Measurements from ENCODE around the gene A3GALT2. TPM values are rescaled to one million over a fixed set of nuclear protein-coding genes. Genes with fewer than 3 reads are reported as not detected.
"Not testable (repeated sequence)": the region's sequence is repeated elsewhere in the genome, so short reads cannot be mapped to it uniquely, and the experiment has no call there.

Gene A3GALT2
- polyA plus RNA-seq, 4 donors: 0.20 to 0.21 TPM; not detected in 2

DNA sequence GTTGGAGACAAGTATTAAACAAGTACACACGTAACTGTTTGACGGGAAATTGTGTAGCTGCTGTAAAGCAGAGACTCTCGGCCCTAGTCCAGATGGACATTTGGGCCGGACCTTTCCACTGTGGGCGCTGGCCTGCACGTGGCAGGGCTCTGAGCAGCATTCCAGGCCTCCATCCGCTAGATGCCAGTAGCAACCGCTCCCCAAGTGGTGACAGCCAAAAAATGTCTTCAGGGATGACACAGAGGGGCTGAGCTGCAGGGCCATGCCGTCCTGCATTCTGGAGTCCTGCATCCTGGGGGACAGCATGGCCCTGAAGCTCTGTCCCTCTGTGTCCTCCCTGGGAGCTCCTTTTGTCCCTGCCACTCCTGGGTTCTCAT lies 24.8 kb downstream of the A3GALT2 start:
- DNase-seq (ENCODE audit: low read depth in 4 of 4, low spot score in 2 of 4): no peak

DNA sequence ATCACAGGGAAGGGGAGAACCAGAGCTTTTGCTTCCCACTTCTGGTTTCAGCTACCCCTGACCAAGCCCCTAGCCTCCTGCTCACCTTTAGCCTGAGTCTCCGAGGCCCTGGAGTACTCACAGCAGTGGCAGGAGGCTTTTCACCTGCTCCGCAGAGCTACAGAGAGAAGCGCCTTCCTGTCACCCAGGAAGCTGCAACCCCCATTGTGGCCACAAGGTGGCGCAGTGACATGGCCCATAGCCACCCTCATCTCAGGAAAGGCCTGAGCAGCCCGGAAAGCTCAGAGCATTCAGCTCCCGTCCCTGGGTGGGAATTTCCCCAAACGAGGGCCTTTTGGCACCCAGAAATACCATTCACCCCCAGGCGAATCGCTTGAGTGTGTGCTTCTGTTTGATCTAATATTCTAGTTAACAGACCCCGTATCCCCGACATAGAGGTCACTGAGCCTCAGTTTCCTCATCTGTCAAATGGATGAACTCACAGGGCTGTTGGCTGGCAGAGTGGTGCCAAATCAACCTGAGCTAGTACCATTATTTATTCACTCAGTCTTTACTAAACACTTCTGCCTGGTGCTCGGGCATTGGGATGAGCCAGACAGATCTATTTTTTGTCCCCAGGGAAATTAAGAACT lies 25.3 kb downstream of the A3GALT2 start:
- DNase-seq (ENCODE audit: low read depth in 4 of 4, low spot score in 2 of 4): peak; percentile 39 to 72 (median 56)

DNA sequence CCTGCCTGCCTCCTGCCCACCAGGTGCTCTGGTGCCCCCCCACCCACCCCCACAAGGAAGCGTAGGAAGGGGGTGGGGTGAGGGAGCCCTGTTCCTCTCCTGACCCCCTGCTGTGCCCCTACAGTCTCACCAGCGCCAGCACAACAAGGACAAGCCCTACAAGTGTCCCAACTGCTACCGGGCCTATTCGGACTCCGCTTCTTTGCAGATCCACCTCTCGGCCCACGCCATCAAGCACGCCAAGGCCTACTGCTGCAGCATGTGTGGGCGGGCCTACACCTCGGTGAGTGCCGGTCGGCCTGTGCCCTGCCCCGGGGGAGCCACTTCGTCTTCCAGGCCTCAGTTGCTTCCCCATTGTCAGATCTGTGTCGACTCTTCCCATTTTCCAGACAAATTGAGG lies 25.9 kb downstream of the A3GALT2 start:
- no peak for DNase-seq (ENCODE audit: low read depth in 4 of 4, low spot score in 2 of 4)

DNA sequence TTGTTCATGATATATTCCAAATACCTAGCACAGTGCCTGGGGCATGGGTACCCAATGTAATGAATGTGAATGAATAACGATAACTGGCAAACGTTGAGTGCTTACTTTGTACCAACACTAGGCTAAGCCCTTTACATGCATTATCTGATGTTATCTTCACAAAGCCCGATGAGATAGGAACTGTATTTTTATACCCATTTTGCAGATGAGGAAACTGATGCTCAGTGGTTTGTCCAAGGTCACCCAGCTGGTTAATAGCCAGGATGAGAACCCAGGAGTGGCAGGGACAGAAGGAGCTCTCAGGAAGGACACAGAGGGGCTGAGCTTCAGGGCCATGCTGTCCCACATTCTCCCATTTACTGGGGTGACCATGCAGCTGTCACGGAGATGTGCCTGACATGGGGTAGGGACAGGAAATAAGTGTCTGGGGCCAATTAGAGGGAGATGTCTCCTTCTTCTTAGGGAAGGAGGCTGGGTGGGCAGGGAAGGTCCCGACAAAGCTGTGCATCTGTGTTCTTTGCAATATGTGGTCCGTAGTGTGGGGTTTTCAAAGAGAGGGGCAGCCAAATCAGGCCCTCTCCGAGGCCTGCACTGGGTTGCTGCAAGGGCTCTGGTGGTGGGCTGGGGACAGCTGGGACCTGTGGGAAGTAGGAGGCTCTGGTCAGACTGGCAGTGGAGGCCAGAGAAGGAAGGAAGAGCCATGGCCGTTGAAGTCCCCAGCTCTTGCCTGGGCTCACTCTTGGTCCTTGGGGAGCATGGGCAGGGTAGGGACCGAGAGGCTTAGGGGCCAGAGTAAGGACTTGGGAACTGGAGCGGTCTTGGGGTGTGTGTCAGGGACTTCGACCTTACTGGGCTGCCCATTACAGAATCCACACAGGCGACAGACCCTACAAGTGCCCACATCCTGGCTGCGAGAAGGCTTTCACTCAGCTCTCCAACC lies 26.6 kb downstream of the A3GALT2 start:
- DNase-seq (ENCODE audit: low read depth in 4 of 4, low spot score in 2 of 4): no peak

DNA sequence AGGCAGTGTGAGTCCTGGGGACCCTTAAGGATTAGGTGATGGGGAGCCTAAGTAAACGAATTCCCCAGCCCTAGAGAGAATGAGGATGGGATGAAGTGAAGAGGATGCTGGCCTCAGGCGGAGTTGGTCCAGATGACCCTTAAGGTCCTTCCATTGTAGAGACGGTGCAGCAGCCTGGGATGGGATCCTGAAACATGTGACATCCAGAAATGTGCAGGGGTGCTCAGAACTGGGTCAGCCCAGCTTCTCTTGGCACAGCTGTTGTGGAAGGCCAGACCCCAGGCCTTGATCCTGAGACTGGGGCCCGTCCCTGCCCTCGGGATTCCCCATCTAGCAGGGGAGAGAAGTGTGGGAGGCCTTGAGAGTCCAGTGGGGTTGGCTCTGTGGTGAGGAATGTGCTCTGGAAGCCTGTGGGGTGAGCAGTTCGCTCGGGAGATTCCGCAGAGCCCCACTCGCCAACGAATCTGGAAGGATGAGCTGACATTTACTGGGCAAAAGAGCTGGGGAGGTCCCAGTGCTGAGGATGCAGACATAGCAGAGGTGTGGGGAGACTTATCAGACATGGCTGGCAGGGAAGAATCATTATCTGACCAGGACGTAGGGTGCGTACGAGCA lies 28.1 kb downstream of the A3GALT2 start:
- no peak for DNase-seq (ENCODE audit: low read depth in 4 of 4, low spot score in 2 of 4)

DNA sequence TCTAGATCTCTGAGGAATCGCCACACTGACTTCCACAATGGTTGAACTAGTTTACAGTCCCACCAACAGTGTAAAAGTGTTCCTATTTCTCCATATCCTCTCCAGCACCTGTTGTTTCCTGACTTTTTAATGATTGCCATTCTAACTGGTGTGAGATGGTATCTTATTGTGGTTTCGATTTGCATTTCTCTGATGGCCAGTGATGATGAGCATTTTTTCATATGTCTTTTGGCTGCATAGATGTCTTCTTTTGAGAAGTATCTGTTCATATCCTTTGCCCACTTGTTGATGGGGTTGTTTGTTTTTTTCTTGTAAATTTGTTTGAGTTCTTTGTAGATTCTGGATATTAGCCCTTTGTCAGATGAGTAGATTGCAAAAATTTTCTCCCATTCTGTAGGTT lies 30.3 kb downstream of the A3GALT2 start:
- not testable (repeated sequence) for DNase-seq (ENCODE audit: low read depth in 4 of 4, low spot score in 2 of 4)

DNA sequence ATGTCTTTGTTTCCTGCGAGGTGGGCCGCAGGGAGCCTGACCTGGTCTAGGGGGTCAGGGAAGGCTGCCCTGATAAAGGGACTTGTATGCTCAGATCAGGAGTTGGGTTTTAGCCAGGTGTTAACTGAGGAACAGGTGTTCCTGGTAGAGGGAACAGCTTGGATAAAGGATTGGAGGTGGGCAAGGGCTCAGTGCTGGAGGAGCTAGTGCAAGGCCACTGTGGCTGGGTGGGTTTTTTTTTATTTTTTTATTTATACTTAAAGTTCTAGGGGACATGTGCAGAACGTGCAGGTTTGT lies 31.1 kb downstream of the A3GALT2 start:
- DNase-seq (ENCODE audit: low read depth in 4 of 4, low spot score in 2 of 4): no peak

DNA sequence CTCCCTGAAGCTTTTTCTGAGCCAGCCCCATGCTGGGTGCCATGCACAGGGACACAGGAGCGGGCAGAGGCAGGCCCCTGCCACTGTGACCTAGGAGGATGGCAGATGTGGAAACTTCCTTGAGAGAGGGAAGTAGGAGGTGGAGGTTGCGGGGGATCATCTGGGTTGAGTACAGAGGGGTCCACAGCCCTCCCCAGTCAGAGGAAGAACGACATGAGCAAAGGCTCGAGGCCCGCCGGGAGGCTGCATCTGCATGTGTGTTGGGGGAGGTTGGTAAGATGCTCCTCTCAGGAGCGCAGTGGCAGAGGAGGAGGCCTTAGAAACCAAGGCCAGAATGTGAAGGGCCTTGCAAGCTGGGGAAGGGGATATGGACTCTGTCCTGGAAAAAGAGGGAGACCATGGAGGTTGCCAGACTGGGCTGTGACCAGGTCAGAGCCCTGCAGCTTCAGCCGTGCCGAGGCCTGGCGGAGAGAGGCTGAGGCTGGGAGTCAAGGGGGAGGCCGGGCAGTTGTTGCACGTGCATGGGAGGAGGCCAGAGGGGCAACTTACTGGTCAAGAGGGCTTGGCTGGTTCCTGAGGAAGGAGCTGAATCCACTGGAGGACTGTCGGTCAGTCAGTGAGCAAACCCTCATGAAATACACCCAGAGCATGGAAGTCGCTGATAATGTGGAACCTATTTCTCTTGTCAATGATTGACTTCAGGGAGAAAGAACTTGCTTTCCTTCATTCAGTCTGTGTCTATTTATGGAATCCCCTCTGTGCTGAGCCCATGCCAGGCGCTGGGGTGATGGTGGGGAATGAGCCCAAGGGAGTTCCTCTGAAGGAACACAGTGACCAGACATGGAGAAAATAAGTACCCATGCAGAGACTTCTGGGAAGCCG lies 31.7 kb downstream of the A3GALT2 start:
- DNase-seq (ENCODE audit: low read depth in 4 of 4, low spot score in 2 of 4): no peak

DNA sequence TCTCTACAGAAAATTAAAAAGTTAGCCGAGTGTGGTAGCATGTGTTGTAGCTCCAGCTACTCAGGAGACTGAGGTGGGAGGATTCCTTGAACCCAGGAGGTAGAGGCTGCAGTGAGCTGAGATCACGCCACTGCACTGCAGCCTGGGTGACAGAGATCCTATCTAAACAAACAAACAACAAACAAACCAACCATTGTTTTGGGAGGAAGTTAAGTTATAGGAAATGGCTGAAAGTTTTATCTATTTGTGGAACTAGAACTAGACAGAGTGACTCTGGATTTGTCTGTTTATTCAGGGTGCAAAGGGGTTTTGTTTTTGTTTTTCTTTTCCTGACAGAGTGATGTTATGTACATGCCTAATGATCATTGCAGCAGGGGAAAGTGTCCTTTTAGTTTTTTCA lies 33.6 kb downstream of the A3GALT2 start:
- no peak for DNase-seq (ENCODE audit: low read depth in 4 of 4, low spot score in 2 of 4)

DNA sequence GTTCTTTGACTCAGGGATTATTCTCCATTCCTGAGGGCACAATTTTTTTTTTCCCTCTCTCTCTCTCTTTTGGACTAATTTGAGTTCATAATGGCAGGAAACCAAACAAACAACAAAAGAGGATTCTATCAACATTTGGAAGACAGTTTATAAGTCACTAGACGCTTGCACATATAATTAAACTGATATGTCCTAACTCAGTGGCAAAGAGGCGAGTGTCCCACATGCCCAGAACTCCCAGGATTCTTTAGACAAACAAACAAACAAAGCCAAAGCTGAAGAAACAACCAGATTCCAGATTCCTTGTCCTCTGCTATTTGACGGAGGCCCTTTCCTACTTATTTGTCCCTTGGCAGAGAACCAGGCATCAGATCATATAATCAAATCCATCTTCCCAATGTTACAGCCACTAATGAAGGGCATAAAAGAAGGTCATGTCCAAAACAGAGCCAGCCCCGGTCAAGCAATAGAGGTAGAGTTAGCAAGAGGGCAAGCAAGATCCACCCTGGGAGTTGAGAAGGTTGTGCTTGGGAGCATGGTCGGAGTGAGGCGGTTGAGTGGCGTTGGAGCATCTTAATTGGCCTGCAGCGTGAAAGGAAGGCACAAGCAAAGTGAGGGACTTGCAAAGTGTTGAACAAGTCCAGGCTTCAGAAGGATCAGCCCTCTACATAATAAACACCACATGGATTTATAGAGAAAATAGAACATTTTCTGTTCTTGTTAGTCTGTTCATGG lies 34.3 kb downstream of the A3GALT2 start:
- DNase-seq (ENCODE audit: low read depth in 4 of 4, low spot score in 2 of 4): no peak

DNA sequence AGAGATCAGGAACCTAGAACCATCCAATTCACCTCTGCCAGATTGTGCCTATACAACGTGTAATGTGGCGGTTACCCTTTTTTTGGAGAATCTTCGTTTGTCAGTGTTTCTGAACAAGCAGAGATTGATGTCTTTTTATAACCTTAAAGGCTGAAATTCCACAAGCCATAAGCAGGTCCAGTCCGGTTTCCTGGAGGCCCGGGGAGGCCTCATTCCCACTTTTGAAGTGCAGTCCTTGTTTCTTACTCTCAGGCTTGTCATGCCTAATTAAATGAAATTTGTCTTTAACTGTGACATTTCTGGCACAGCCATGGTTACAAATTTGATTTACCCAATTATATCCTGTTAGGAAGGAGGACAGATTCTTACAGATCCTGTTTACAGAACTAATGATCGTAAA lies 36.8 kb downstream of the A3GALT2 start:
- DNase-seq (ENCODE audit: low read depth in 4 of 4, low spot score in 2 of 4): no peak

DNA sequence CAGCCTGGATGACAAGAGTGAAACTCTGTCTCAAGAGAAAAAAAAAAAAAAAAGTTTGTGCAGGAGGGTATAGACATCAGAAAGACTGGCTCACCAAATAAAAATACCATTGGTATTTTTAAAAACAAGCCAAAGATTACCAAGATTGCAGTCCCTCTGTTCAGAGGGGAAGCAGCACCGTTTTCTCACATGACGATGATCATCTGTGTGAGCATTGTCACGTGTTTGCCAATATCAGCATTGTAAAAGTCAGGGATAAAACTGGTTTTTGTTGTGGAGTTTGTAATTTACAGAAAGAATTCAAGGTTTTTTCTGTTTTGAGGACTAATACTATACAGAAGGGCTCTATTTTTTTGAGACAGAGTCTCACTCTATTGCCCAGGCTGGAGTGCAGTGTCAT lies 38.1 kb downstream of the A3GALT2 start:
- DNase-seq (ENCODE audit: low read depth in 4 of 4, low spot score in 2 of 4): no peak

DNA sequence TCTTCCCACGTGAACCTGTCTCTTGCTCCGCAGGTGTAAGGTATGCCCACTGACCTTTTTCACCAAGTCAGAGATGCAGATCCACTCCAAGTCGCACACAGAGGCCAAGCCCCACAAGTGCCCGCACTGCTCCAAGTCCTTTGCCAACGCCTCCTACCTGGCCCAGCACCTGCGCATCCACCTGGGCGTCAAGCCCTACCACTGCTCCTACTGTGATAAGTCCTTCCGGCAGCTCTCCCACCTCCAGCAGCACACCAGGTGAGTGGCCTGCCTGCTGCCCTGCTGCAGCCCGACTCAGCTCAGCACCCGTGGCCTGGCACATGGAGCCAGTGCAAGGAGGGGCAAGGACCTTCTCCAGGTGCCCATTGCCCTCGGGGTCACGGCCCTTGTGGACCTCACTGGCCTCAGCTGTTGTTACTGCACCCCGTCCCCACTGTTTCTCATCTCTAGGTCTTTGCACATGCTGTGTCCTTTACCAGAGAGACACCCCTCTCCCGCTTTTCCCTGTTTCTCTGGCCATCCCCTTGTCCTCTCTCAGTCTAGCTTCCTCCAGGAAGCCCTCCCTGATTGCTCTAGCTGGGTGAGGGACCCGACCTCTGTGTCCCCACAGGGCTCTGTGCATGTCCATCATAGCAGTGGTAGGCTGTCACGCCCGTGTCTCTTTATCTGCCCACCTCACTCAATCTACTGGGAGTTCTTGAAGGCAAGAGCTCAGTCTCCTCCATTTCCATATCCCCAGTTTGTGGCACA lies 39.2 kb downstream of the A3GALT2 start:
- no peak for DNase-seq (ENCODE audit: low read depth in 4 of 4, low spot score in 2 of 4)

DNA sequence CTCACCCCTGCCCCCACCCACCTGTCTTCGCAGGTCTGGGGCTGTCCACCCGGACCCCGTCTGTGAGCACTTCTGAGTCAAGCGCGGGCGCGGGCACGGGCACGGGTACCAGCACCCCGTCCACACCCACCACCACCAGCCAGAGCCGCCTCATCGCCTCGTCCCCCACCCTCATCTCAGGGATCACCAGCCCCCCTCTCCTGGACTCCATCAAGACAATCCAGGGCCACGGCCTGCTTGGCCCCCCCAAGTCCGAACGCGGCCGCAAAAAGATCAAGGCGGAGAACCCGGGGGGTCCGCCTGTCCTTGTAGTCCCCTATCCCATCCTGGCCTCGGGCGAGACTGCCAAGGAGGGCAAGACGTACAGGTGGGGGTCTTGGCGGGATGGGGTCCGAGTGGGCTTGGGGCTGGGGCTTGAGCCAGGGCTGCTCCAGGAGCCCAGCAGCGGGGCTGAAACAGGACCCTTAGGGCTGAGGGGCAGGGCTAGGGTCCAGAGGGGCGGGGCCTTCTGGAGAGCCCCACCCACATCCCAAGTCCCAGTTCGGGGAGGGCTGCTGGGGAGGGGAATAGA lies 40.7 kb downstream of the A3GALT2 start:
- DNase-seq (ENCODE audit: low read depth in 4 of 4, low spot score in 2 of 4): no peak

DNA sequence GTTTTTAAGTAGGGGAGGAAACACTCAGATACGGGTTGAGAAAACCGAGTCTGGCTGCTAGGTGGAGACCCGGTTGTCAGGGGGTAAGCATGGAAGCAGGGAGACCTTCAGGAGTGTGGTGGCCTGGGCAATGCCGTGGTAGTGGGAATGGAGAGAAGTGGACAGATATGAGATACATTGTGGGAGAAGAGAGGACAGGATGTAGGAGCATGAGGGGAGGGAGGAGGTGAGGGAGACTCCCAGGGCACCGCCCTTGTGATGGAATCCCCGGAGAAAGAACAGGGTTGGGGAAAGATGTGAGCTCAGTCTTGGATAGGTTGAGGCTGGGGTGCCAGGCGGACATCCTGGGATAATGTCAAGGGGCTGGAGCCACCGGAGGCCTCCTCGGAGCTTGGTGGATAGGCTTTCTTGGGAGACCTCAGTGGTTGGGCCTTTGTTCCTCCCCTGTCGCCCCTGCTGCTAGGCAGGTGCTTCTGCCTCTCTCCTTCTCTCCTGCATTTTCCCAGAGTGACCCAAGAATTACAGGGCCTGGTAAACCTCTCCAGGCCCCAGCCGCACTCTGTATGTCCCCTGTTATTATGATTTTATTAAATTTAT lies 43.3 kb downstream of the A3GALT2 start:
- DNase-seq (ENCODE audit: low read depth in 4 of 4, low spot score in 2 of 4): no peak

DNA sequence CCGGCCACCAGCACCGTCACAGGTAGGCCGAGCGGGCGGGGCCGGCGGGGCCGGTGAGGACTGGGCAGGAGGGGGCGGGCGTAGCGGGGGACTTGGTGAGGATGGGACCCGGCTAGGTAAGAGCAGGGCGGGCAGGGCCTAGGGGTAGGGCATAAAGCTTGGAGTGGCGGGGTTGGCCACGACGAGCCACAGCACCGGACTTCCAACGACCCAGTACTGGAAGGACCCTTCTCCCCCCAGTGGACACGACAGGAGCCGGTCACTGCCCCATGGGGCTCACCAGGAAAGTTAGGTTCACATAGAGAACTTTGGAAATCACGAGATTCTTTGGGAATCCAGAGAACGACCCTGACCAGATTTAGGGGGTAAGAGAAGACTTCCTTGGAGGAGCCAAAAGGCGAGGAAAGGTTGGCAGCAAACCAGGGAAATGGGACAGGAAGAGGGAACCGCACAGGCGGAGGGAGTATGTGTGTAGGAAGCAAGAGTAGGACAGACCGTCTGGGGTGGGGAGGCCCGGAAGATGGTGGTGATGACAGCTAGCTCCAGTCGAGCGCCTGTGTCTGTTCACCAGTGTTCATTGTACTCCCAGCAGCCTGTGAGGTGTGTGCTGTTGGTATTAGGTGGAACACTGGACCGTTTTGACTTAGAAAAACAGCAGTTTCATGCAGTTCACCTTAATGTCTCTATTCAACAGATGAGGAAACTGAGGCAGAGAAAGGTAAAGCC lies 44.2 kb downstream of the A3GALT2 start:
- DNase-seq (ENCODE audit: low read depth in 4 of 4, low spot score in 2 of 4): no peak

DNA sequence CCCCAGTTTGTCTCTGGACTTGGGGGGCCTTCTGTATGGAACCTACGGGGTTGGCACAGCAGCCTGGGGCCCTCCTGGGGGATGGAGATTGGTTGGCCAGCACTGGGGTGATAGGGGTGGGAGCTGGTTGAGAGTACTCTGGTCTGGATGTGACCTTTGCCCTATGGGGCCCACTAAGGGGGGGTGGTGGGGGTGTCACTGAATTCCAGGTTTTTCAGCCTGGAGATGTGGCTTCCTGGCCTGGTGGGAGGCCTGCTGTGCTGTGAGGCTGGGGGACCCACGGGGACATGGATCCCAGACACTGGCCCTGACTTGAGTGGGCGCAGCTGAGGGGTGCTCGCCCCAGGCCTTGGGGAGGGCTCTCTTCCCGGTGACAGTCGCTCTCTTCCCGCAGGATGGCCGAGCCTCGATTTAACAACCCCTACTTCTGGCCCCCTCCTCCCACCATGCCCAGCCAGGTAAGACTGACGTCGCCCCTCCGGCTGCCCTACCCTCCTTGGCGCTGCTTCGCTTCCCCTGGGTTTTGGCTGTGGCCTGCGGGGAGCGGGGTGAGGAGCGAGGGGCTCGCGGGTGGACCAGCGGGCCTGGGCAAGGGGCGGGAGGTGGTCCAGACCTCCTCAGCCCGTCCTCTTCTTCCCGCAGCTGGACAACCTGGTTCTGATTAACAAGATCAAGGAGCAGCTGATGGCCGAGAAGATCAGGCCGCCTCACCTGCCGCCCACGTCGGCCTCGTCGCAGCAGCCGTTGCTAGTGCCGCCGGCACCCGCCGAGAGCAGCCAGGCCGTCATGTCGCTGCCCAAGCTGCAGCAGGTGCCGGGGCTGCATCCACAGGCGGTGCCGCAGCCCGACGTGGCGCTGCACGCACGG lies 45.0 kb downstream of the A3GALT2 start:
- DNase-seq (ENCODE audit: low read depth in 4 of 4, low spot score in 2 of 4): no peak

All from left renal cortex interstitium (tissue), 4 donors.